Measurements from ENCODE around the gene DKK2. TPM values are rescaled to one million over a fixed set of nuclear protein-coding genes. Genes with fewer than 3 reads are reported as not detected.
A peak's percentile ranks its signal among the peaks of the same experiment; 100 is the strongest.

The DKK2 gene
- total RNA-seq, 2 donors from 2014 or later = not detected

DNA sequence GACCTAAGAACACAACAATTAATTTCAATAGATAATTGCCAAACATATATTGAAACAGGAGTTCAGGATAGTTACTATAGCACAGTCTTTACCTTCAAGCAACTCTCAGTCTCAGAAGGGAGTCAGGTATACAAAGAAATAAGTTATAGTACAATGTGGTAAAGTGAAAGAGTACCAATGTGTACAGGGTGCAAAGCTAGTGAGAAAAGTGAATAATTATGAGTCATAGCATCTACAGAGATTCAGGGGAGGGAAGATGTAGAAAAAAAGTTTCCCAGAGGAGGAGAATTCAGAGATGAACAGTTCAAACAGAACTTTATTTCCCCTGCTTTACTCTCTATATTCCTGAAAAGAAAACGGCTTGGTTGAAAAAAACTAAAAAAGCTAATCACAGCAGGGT lies 22.7 kb upstream of the DKK2 start:
- Mint-ChIP-seq H3K27ac (no peak overlapping the region), H3K9me3 (no peaks in the 10 kb centered on the region), H3K4me1 (no peaks in the 10 kb centered on the region), H3K4me3 (no peak overlapping the region), H3K27me3 (ENCODE audit: insufficient read depth) (no peaks in the 10 kb centered on the region), H3K36me3 (ENCODE audit: low read depth) (no peaks in the 10 kb centered on the region)
- Histone ChIP-seq H3K4me1 (ENCODE audit: control insufficient read depth, insufficient read depth, low read length) (no peaks in the 10 kb centered on the region), H3K27ac (ENCODE audit: low read depth, low read length) (no peak overlapping the region), H3K9ac (ENCODE audit: extremely low read depth, low read length, poor library complexity, severe bottlenecking) (no peak overlapping the region), H3K36me3 (ENCODE audit: control insufficient read depth, insufficient read depth, low read length) (no peaks in the 10 kb centered on the region), H3K9me3 (ENCODE audit: control insufficient read depth, low read length) (no peaks in the 10 kb centered on the region), H3K4me3 (ENCODE audit: low read length) (no peak overlapping the region), H3K27me3 (ENCODE audit: control insufficient read depth, insufficient read depth, low read length, poor library complexity, severe bottlenecking) (no peaks in the 10 kb centered on the region)
- 89% methylated on average over 1 of the region's 1 CpG; no CpG with 5 or more reads in 1 of the 2 experiments for WGBS, 2 experiments (ENCODE audit: insufficient coverage in 1 of 2, insufficient read length in 1 of 2)
- DNase-seq = no peak
- TF ChIP-seq, protein P1, sequence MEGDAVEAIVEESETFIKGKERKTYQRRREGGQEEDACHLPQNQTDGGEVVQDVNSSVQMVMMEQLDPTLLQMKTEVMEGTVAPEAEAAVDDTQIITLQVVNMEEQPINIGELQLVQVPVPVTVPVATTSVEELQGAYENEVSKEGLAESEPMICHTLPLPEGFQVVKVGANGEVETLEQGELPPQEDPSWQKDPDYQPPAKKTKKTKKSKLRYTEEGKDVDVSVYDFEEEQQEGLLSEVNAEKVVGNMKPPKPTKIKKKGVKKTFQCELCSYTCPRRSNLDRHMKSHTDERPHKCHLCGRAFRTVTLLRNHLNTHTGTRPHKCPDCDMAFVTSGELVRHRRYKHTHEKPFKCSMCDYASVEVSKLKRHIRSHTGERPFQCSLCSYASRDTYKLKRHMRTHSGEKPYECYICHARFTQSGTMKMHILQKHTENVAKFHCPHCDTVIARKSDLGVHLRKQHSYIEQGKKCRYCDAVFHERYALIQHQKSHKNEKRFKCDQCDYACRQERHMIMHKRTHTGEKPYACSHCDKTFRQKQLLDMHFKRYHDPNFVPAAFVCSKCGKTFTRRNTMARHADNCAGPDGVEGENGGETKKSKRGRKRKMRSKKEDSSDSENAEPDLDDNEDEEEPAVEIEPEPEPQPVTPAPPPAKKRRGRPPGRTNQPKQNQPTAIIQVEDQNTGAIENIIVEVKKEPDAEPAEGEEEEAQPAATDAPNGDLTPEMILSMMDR (conservative IDR thresholded peaks at IDR 0.05) = no peak

DNA sequence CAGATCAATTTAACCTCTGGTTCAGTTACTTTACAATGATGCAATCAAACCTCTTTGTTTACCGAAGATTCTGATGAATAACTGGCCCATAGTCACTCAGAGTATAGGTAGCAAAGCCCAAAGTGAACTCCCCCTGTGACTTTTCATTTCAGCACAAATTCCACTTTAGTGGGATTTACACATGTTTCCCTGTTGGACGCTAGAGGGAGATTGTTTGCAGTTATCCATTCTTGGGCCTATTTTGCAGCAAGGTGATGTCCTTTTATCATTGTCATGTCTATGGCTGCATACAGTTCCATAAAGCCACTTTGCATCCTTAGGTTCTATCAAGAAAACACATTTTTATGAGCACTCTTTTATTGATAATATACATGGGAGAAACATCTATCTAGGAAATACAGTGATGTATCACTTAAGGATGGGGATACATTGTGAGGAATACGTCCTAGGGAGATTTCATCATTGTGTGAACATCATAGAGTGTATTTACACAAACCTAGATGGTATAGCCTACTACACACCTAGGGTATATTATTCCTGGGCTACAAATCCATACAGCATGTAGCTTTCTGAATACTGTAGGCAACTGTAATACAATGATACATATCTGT lies 14.5 kb upstream of the DKK2 start:
- DNase-seq = no peak
- Histone ChIP-seq H3K27me3 (ENCODE audit: control insufficient read depth, insufficient read depth, low read length, poor library complexity, severe bottlenecking) (no peaks in the 10 kb centered on the region), H3K4me3 (ENCODE audit: low read length) (no peak overlapping the region), H3K27ac (ENCODE audit: low read depth, low read length) (no peak overlapping the region), H3K9me3 (ENCODE audit: control insufficient read depth, low read length) (peaks cover 9% of the 10 kb centered on the region), H3K4me1 (ENCODE audit: control insufficient read depth, insufficient read depth, low read length) (no peaks in the 10 kb centered on the region), H3K36me3 (ENCODE audit: control insufficient read depth, insufficient read depth, low read length) (no peaks in the 10 kb centered on the region), H3K9ac (ENCODE audit: extremely low read depth, low read length, poor library complexity, severe bottlenecking) (no peak overlapping the region)
- no peak overlapping the region for H3K27ac Mint-ChIP-seq
- H3K27me3 Mint-ChIP-seq (ENCODE audit: insufficient read depth) = no peaks in the 10 kb centered on the region
- H3K36me3 Mint-ChIP-seq (ENCODE audit: low read depth) = no peaks in the 10 kb centered on the region
- no peaks in the 10 kb centered on the region for H3K4me1 Mint-ChIP-seq
- 66 to 80% methylated on average over 1 to 3 of the region's 3 CpGs for WGBS, 2 experiments (ENCODE audit: insufficient coverage in 1 of 2, insufficient read length in 1 of 2)
- TF ChIP-seq, protein P1 (conservative IDR thresholded peaks at IDR 0.05) = peak; percentile 79
- H3K4me3 Mint-ChIP-seq = no peak overlapping the region
- H3K9me3 Mint-ChIP-seq = peaks cover 14% of the 10 kb centered on the region

DNA sequence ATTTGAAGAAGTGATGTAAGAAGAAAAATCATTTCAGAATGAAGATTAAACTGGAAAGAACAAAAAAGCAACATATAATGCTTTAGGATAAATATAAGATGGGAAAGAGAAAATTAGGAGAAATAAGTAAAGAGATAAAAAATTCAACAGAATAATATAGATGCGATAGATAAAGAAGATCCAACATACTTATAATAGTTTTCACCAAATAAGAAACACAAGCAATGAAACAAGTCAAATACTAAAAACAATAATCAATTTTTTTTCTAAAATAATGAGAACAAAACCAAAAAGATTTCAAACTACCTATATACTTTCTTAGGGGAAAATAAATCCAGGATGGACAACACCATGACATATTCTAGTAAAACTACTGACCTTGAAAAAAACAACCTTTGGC lies 10.1 kb upstream of the DKK2 start:
- H3K4me3 ChIP-seq (ENCODE audit: low read length) = no peak overlapping the region
- H3K9me3 ChIP-seq (ENCODE audit: control insufficient read depth, low read length) = peaks cover 9% of the 10 kb centered on the region
- no peak overlapping the region for H3K9ac ChIP-seq (ENCODE audit: extremely low read depth, low read length, poor library complexity, severe bottlenecking)
- Mint-ChIP-seq H3K4me1 (no peaks in the 10 kb centered on the region), H3K4me3 (no peak overlapping the region), H3K36me3 (ENCODE audit: low read depth) (no peaks in the 10 kb centered on the region), H3K27ac (no peak overlapping the region), H3K9me3 (peaks cover 17% of the 10 kb centered on the region), H3K27me3 (ENCODE audit: insufficient read depth) (no peaks in the 10 kb centered on the region)
- no peaks in the 10 kb centered on the region for H3K4me1 ChIP-seq (ENCODE audit: control insufficient read depth, insufficient read depth, low read length)
- H3K27me3 ChIP-seq (ENCODE audit: control insufficient read depth, insufficient read depth, low read length, poor library complexity, severe bottlenecking) = no peaks in the 10 kb centered on the region
- H3K36me3 ChIP-seq (ENCODE audit: control insufficient read depth, insufficient read depth, low read length) = no peaks in the 10 kb centered on the region
- TF ChIP-seq, protein P1 (conservative IDR thresholded peaks at IDR 0.05) = no peak
- DNase-seq = no peak
- WGBS, 2 experiments (ENCODE audit: insufficient coverage in 1 of 2, insufficient read length in 1 of 2) = 78% methylated on average over 1 of the region's 1 CpG; no CpG with 5 or more reads in 1 of the 2 experiments
- H3K27ac ChIP-seq (ENCODE audit: low read depth, low read length) = no peak overlapping the region

Data from endodermal cell (in vitro differentiated cells).